IgD-negative memory B cell (primary cell): ENCODE measurements around the gene ZMAT3. TPM values are rescaled to one million over a fixed set of nuclear protein-coding genes. Genes with fewer than 3 reads are reported as not detected.
"Not testable (repeated sequence)": the region's sequence is repeated elsewhere in the genome, so short reads cannot be mapped to it uniquely, and the experiment has no call there.

ENCODE experiments used
- H3K27ac Mint-ChIP-seq, 3 donors: one replicate each; pipeline ENCODE4 v1.8.0; 2020 to 2022; ENCODE audit warnings: mild to moderate bottlenecking in 3 of 3, mixed read lengths in 3 of 3, moderate library complexity in 1 of 3
- H3K27me3 Mint-ChIP-seq: one replicate; pipeline ENCODE4 v1.8.0; 2021; ENCODE audit warnings: mixed read lengths
- H3K36me3 Mint-ChIP-seq: one replicate; pipeline ENCODE4 v1.8.0; 2020; ENCODE audit warnings: mild to moderate bottlenecking, mixed read lengths
- H3K4me1 Mint-ChIP-seq, 3 donors: one replicate each; pipeline ENCODE4 v1.8.0; 2020 to 2022; ENCODE audit warnings: mixed read lengths in 3 of 3, mild to moderate bottlenecking in 1 of 3
- H3K4me3 Mint-ChIP-seq, 4 donors: one replicate each; pipeline ENCODE4 v1.8.0; 2020 to 2022; ENCODE audit warnings: mild to moderate bottlenecking in 4 of 4, mixed read lengths in 4 of 4, moderate library complexity in 3 of 4
- H3K9me3 Mint-ChIP-seq, 3 donors: one replicate each; pipeline ENCODE4 v1.8.0; 2020 to 2021; ENCODE audit warnings: mixed read lengths in 3 of 3, mild to moderate bottlenecking in 1 of 3
- polyA plus RNA-seq: library from polyadenylated mRNA; unstranded; fragments of 300-500 nt; fragmentation: Illumina TruSeq; gene quantifications from one replicate; pipeline ENCODE4 v1.2.3, GENCODE V29; 2021

ZMAT3 gene
- polyA plus RNA-seq, 1 donor from 2014 or later, result 9.2 TPM

- Mint-ChIP-seq H3K9me3 (no peaks in the 10 kb centered on the region), H3K36me3 (peaks cover 2% of the 10 kb centered on the region), H3K4me3 (no peak overlapping the region), H3K4me1 (peaks cover 11 to 20% (median 15%) of the 10 kb centered on the region in 3 donors), H3K27me3 (no peaks in the 10 kb centered on the region), H3K27ac (no peak overlapping the region)
These were observed 7.9 kb upstream of the ZMAT3 start for GRCh38 chr3:179079537-179079936.

- H3K36me3 Mint-ChIP-seq, result peaks cover 2% of the 10 kb centered on the region
- no peaks in the 10 kb centered on the region for H3K9me3 Mint-ChIP-seq
- no peaks in the 10 kb centered on the region for H3K27me3 Mint-ChIP-seq
- H3K4me1 Mint-ChIP-seq, result peaks cover 17 to 30% (median 22%) of the 10 kb centered on the region in 3 donors
- H3K27ac Mint-ChIP-seq, result no peak overlapping the region
- H3K4me3 Mint-ChIP-seq, result no peak overlapping the region
These were observed 4.8 kb upstream of the ZMAT3 start for GRCh38 chr3:179076243-179077027.

- no peaks in the 10 kb centered on the region for H3K27me3 Mint-ChIP-seq
- H3K4me1 Mint-ChIP-seq, result peaks cover 19 to 39% (median 28%) of the 10 kb centered on the region in 3 donors
- H3K27ac Mint-ChIP-seq, result peak overlapping the region; percentile 1 to 87 (median 34)
- H3K4me3 Mint-ChIP-seq, result peak overlapping the region in 2 of 4 donors; percentile 66 to 90
- no peaks in the 10 kb centered on the region for H3K36me3 Mint-ChIP-seq
- no peaks in the 10 kb centered on the region for H3K9me3 Mint-ChIP-seq
These were observed 3.0 kb upstream of the ZMAT3 start for GRCh38 chr3:179074656-179075055.

- Mint-ChIP-seq H3K36me3 (no peaks in the 10 kb centered on the region), H3K4me1 (peaks cover 20 to 48% (median 33%) of the 10 kb centered on the region in 3 donors), H3K9me3 (no peaks in the 10 kb centered on the region), H3K27ac (peak overlapping the region; percentile 45 to 87 (median 81)), H3K27me3 (no peaks in the 10 kb centered on the region), H3K4me3 (peak overlapping the region; percentile 33 to 90 (median 66))
These were observed 2.2 kb upstream of the ZMAT3 start for GRCh38 chr3:179073816-179074215.

GRCh38 chr3:179072100-179072438 is 460 bp upstream of the ZMAT3 start:
- Mint-ChIP-seq H3K27ac (peak overlapping the region; percentile 40 to 91 (median 83)), H3K4me1 (peaks cover 23 to 49% (median 36%) of the 10 kb centered on the region in 3 donors), H3K9me3 (no peaks in the 10 kb centered on the region), H3K27me3 (no peaks in the 10 kb centered on the region), H3K36me3 (no peaks in the 10 kb centered on the region), H3K4me3 (peak overlapping the region; percentile 83 to 99 (median 96))

- no peaks in the 10 kb centered on the region for H3K27me3 Mint-ChIP-seq
- H3K27ac Mint-ChIP-seq, result peak overlapping the region; percentile 40 to 95 (median 86)
- H3K9me3 Mint-ChIP-seq, result no peaks in the 10 kb centered on the region
- H3K4me3 Mint-ChIP-seq, result peak overlapping the region; percentile 83 to 99 (median 96)
- peaks cover 24 to 49% (median 42%) of the 10 kb centered on the region in 3 donors for H3K4me1 Mint-ChIP-seq
- H3K36me3 Mint-ChIP-seq, result peaks cover 4% of the 10 kb centered on the region
These were observed 634 bp downstream of the ZMAT3 start for GRCh38 chr3:179071027-179071322.

- H3K27ac Mint-ChIP-seq, result no peak overlapping the region
- no peaks in the 10 kb centered on the region for H3K9me3 Mint-ChIP-seq
- peaks cover 20 to 45% (median 42%) of the 10 kb centered on the region in 3 donors for H3K4me1 Mint-ChIP-seq
- no peaks in the 10 kb centered on the region for H3K27me3 Mint-ChIP-seq
- H3K36me3 Mint-ChIP-seq, result peaks cover 4% of the 10 kb centered on the region
- H3K4me3 Mint-ChIP-seq, result peak overlapping the region in 1 of 4 donors; percentile 16
These were observed 1.7 kb downstream of the ZMAT3 start for GRCh38 chr3:179069762-179070390.

GRCh38 chr3:179068779-179069530 is 2.7 kb downstream of the ZMAT3 start:
- Mint-ChIP-seq H3K9me3 (no peaks in the 10 kb centered on the region), H3K27ac (peak overlapping the region in 1 of 3 donors; percentile 10), H3K27me3 (no peaks in the 10 kb centered on the region), H3K36me3 (peaks cover 4% of the 10 kb centered on the region), H3K4me1 (peaks cover 13 to 40% (median 35%) of the 10 kb centered on the region in 3 donors), H3K4me3 (peak overlapping the region in 1 of 4 donors; percentile 49)

GRCh38 chr3:179067839-179068238 is 3.8 kb downstream of the ZMAT3 start:
- H3K4me1 Mint-ChIP-seq, result peaks cover 12 to 29% (median 29%) of the 10 kb centered on the region in 3 donors

GRCh38 chr3:179067291-179067690 is 4.3 kb downstream of the ZMAT3 start:
- H3K27ac Mint-ChIP-seq, result no peak overlapping the region
- peaks cover 11 to 29% (median 28%) of the 10 kb centered on the region in 3 donors for H3K4me1 Mint-ChIP-seq
- H3K36me3 Mint-ChIP-seq, result peaks cover 4% of the 10 kb centered on the region
- H3K9me3 Mint-ChIP-seq, result no peaks in the 10 kb centered on the region
- H3K4me3 Mint-ChIP-seq, result no peak overlapping the region
- no peaks in the 10 kb centered on the region for H3K27me3 Mint-ChIP-seq

More at GRCh38 chr3:179067839-179068238, 3.8 kb downstream of the ZMAT3 start:
- peaks cover 4% of the 10 kb centered on the region for H3K36me3 Mint-ChIP-seq
- H3K4me3 Mint-ChIP-seq, result no peak overlapping the region
- H3K27ac Mint-ChIP-seq, result no peak overlapping the region
- no peaks in the 10 kb centered on the region for H3K27me3 Mint-ChIP-seq
- H3K9me3 Mint-ChIP-seq, result no peaks in the 10 kb centered on the region

GRCh38 chr3:179063945-179064560 is 7.6 kb downstream of the ZMAT3 start:
- peaks cover 10 to 25% (median 21%) of the 10 kb centered on the region in 3 donors for H3K4me1 Mint-ChIP-seq
- H3K27ac Mint-ChIP-seq, result no peak overlapping the region
- no peaks in the 10 kb centered on the region for H3K27me3 Mint-ChIP-seq
- H3K9me3 Mint-ChIP-seq, result no peaks in the 10 kb centered on the region
- peak overlapping the region in 1 of 4 donors; percentile 10 for H3K4me3 Mint-ChIP-seq
- peaks cover 6% of the 10 kb centered on the region for H3K36me3 Mint-ChIP-seq

GRCh38 chr3:179056326-179056725 is 15.3 kb downstream of the ZMAT3 start:
- Mint-ChIP-seq H3K9me3 (peaks cover 0 to 6% (median 0%) of the 10 kb centered on the region in 3 donors), H3K27me3 (no peaks in the 10 kb centered on the region), H3K36me3 (peaks cover 5% of the 10 kb centered on the region), H3K4me1 (peaks cover 3 to 8% (median 3%) of the 10 kb centered on the region in 3 donors), H3K4me3 (no peak overlapping the region), H3K27ac (no peak overlapping the region)

- H3K36me3 Mint-ChIP-seq, H3K27ac Mint-ChIP-seq, H3K9me3 Mint-ChIP-seq, H3K4me1 Mint-ChIP-seq, H3K27me3 Mint-ChIP-seq, H3K4me3 Mint-ChIP-seq: not testable (repeated sequence)
These were observed 17.0 kb downstream of the ZMAT3 start for GRCh38 chr3:179054565-179054964.

GRCh38 chr3:179046497-179047353 is 24.9 kb downstream of the ZMAT3 start:
- Mint-ChIP-seq H3K4me3 (peak overlapping the region in 3 of 4 donors; percentile 34 to 76 (median 74)), H3K27ac (peak overlapping the region; percentile 63 to 86 (median 81)), H3K9me3 (peaks cover 2 to 3% (median 2%) of the 10 kb centered on the region in 3 donors), H3K36me3 (peaks cover 2% of the 10 kb centered on the region), H3K4me1 (peaks cover 20 to 23% (median 21%) of the 10 kb centered on the region in 3 donors), H3K27me3 (no peaks in the 10 kb centered on the region)
